ENCODE data around the gene LMO2.

DNA sequence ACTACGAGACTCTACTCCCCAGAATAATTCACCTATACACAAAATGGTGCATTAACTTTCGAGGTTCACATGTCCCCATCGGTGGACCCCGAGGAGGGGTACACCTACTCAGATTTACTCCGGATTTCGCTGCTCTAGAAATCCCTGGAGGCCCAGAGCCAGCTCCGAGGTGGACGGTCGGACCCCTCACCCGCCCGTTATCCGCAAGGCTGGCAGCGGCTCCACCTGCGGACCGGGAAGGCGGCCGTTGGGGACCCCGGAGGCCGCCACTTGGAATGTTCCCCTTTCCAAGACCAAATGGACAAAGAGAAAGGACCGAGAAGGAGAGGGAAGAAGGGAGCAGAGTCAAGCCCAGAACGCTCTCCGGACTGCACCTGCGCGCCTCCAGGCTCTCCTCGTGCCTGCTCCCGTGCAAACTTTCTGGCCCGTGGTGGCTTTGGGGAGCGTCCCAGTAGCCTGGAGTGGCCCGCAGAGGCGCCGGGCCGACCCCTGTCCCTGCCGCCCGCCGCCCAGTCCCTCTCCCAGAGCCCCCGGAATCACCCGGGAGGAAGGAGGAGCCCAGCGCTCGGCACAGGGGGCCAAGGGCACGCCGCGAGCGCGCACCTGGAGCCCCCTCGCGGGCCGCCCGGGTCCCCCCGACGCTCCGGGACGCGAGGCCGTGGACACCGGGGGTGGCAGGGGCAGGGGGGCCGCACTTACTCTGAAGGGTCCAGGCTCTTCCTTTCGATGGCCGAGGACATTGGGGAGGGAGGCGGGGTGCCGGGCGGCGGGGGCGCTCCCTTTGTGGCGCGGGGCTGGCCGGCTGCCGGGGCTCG lies 23.0 kb downstream of the LMO2 start:
- TF ChIP-seq CTCF (IDR thresholded peaks at IDR 0.05) (no peak), POLR2A (IDR thresholded peaks at IDR 0.05) (no peak)

Data from right lobe of liver (tissue), 4 donors.